NCI-H2171 (cell line): ENCODE data around the gene FKBP4.
"Not testable (repeated sequence)": the region's sequence is repeated elsewhere in the genome, so short reads cannot be mapped to it uniquely, and the experiment has no call there.

Source experiments
- DNase-seq: peaks from one replicate; lab custom pipeline; 2025; lab: John Stamatoyannopoulos, UW

Gene FKBP4, protein sequence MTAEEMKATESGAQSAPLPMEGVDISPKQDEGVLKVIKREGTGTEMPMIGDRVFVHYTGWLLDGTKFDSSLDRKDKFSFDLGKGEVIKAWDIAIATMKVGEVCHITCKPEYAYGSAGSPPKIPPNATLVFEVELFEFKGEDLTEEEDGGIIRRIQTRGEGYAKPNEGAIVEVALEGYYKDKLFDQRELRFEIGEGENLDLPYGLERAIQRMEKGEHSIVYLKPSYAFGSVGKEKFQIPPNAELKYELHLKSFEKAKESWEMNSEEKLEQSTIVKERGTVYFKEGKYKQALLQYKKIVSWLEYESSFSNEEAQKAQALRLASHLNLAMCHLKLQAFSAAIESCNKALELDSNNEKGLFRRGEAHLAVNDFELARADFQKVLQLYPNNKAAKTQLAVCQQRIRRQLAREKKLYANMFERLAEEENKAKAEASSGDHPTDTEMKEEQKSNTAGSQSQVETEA

GRCh38 chr12:2794736-2795289 is at the start of gene FKBP4:
Gene FKBP4, plus strand, starts transcription at chr12:2794970. Its CDS starts 170 bp downstream, at chr12:2795140.
- peak; percentile 87 for DNase-seq

- DNase-seq: no peak
Measured at GRCh38 chr12:2745655-2746054, 49.1 kb upstream of the FKBP4 start.

GRCh38 chr12:2749580-2749979 is 45.2 kb upstream of the FKBP4 start:
- DNase-seq: no peak

DNA sequence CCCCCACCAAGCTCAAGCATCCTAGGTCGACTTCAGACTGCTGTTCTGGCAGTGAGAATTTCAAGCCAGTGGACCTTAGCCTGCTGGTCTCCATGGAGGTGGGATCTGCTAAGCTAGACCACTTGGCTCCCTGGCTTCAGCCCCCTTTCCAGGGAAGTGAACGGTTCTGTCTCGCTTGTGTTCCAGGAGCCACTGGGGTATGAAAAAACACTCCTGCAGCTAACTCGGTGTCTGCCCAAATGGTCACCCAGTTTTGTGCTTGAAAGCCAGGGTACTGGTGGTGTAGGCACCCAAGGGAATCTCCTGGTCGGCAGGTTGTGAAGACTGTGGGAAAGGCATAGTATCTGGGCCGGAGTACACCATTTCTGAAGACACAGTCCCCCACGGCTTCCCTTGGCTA is 44.6 kb upstream of the FKBP4 start:
- no peak for DNase-seq

GRCh38 chr12:2751230-2751629 is 43.5 kb upstream of the FKBP4 start:
- no peak for DNase-seq

GRCh38 chr12:2751686-2752085 is 43.1 kb upstream of the FKBP4 start:
- no peak for DNase-seq

DNA sequence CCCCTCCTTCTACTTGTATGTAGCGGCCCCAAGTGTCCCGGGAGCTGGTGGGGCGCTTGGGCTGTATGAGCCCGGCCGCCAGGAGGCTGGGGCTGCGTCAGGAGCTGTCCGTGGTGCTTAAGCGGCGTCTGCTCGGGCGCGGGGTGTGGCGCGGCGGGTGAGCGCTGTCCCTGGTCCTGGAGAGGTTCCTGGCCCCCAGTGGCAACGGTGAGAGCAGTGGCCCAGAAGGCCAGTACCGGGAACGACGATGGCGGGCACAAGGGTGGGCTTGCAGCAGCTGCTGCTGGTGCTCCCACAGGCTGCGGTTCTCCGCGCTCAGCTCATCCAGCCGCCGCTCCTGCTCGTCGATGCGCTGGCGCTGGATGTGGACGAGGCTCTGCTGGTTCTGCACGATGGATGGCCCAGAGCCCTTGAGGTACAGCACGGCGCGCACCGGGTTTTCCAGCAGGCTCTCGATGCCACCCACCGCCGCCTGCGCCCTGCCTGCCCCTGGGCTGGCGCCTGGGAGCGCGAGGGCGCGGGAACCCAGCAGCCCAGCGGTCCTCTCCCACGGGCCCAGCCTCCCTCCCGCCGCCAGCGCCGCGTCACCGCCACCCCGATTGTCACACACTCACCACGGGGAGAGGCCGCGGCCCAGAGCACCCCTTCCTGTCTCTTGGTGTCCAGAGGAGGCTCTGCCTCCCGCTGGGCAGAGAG is 41.9 kb upstream of the FKBP4 start:
- DNase-seq: no peak

DNA sequence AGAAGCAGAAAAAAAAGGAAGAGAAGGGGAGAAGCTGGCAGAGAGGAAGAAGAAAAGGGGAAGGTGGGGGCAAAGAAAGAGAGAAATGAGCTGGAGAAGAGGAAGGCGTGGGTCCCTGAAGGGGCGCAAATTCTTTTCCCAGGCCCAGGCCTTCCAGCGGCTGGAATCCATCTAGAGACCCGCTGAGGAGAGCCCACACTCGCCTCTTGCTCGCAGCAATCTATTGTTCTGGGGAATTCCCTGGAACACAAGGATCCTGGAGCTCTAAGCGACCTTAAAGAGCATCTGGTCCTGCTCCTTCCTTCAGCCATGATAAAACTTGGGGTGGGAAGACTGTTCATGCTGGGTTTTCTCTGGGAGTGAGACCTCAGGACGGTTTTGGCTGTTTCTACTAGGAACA is 41.2 kb upstream of the FKBP4 start:
- no peak for DNase-seq

DNA sequence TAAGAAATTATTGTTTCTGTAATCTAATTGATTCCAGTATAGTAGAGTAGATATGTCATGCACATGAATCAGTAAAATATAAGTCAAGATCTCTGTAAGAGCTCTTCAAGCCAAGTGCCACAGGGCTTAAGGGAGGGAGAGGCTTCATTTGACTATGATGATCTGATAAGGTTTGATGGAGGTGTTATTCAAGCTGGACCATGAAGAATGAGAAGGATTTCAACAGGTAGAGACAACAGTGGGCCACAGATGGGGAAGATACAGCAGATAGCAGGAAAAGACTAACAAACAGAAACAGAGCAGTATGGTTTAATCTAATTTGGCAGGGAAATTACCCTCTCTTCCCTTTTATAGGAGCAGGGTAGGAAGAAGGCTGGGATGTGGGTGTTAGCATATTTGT is 40.6 kb upstream of the FKBP4 start:
- DNase-seq: no peak

DNA sequence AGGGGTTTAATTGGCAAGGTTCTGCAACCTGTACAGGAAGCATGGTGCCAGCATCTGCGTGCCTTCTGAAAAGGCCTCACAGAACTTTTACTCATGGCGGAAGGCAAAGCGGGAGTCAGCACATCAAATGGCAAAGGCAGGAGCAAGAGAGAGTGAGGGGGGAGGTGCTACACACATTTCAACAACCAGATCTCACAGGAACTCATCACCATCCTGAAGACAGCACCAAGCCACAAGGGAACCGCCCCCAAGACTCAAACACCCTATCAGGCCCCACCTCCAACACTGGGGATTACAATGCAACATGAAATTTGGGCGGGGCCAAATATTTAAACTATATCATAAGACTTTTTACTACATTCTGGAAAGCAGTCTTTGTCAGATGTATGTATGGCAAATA is 38.0 kb upstream of the FKBP4 start:
- no peak for DNase-seq

- DNase-seq: no peak
Measured at GRCh38 chr12:2759733-2760132, 35.0 kb upstream of the FKBP4 start.

GRCh38 chr12:2764398-2764797 is 30.4 kb upstream of the FKBP4 start:
- DNase-seq: no peak

DNA sequence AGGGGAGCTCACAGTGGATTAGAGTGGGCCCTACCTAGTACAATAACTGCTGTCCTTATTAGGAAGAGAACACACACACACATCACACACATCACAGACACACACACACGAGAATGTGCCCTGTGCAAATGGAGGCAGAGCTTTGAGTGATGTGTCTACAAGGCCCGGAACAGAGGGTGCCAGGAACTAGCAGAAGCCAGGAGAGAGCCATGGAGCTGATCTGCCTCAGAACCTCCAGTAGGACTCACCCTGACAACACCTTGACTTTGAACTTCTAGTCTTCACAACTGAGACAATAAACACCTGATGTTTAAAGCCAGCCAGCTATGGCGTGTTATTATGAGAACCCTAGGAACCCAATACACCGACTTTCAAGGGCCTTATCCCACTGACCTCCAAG is 29.7 kb upstream of the FKBP4 start:
- DNase-seq: no peak

DNA sequence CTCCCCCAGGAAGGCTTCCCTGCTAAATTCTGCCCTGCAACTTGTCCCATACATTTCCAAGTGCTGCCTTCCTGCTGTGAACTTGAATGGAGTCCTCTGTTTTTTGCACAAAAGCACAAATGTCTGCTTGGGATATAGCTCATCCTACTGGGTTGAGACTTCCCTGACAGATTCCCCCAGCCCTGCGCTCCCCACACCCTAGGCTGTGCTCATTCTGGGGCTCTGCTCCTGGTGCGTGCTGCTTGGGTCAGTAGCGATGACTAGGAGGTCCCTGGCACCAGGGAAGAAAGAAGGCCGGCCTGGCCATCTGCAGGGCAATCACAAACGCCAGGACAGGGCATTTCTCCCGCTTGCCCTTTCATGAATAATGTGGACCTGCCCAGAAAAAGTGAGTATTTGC is 29.2 kb upstream of the FKBP4 start:
- no peak for DNase-seq

- DNase-seq: no peak
Measured at GRCh38 chr12:2768224-2768961, 26.4 kb upstream of the FKBP4 start.

- DNase-seq: no peak
Measured at GRCh38 chr12:2769866-2770533, 24.8 kb upstream of the FKBP4 start.

- not testable (repeated sequence) for DNase-seq
Measured at GRCh38 chr12:2770544-2770943, 24.2 kb upstream of the FKBP4 start.

DNA sequence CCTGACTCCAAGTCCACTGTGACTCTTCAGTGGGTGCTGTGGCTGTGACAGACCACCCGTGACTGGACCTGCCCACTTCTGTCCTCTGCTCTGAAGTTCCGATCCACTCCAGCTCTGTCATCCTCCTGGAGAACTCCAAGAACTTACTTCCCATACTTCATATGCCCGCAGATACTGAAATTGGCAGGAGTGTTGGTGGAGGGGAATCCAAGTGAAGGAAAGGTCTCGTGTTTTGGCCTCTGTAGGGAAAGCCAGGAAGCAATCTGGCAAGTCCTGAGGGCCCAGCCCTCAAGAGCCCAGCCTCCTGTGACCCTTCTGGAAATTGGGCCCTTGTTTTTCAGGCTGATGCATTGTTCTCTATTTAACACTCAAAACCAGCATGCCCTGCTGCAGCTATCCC is 22.4 kb upstream of the FKBP4 start:
- DNase-seq: no peak

DNA sequence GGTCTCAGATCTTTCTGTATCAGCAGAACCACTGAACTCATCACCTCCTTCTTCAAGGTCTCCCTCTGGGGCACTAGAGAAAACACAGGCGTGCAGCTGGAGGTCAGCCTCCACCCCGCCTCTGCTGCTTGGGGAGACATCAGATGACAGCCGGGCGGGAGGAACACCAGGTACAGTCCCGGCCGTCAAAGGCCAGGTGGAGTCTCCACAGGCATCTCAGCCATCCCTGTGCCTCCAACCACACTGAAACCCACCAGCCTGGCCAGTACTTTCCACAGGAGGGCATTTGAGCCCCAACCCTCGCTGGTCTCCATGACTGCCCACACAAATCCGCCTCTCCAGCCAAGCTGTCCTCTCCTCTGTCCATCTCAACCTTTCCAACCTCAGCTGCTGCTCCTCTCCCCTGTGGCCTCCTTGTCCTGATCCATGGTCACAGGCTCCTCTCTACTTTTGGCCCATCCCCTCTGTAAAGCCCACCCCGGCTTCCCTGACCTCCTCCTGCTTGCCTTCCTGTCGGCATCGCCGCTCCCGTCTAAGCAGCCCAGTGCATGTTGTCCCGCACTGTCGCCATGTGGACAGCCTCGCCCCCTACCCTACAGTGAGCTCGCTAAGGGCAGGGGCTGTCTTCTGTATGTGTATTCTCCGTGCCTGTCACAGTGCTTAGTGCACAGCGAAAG is 21.4 kb upstream of the FKBP4 start:
- no peak for DNase-seq

GRCh38 chr12:2775431-2775830 is 19.3 kb upstream of the FKBP4 start:
- DNase-seq: no peak

DNA sequence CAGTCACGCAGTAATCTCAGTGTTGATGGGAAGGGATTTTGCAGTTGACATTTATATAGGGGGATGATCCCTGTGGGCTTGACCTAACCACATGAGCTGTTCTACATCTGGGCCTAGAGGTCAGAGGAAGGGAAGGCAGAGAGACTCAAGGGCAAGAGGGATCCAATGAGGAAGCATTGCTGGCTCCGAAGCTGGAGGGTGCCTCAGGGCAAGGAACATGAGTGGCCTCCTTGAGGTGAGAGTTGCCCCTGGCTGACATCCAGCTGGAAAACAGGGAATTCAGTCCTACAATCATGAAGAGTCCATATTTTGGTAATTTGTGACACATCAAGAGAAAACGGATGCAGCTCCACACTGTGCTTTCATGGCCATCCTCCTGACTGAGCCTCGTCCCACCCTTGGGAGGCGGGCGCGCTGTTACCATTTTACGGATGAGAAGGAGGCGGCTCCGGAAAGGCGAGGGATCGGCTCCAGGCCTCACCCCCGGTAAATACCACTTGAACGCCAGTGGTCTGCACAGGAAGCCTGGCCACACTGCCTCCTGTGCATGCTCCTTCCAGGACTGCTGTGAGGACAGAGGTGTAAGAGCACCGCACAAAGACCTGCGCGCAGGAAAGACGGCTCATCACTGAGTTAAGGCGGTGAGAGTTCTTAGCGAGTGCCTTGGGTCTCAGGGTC is 18.5 kb upstream of the FKBP4 start:
- DNase-seq: no peak
